A673 (cell line): ENCODE data around the gene FCHO1. TPM values are rescaled to one million over a fixed set of nuclear protein-coding genes. Genes with fewer than 3 reads are reported as not detected.

ENCODE experiments used
- BruUV-seq: library from RNA; stranded (reverse); fragments of 400-500 nt; replicated peaks from 2 replicates; lab custom pipeline; 2021; lab: Mats Ljungman, UMichigan
- CTCF ChIA-PET: fragments of 300-600 bp; sonication (Branson Sonifier 250); formaldehyde crosslinking; loops from one replicate; lab custom pipeline; 2022; ENCODE audit warnings: antibody characterized with exemption; lab: Charles Lee
- POLR2A ChIA-PET: fragments of 300-600 bp; sonication (Branson Sonifier 250); formaldehyde crosslinking; loops from one replicate; lab custom pipeline; 2022; ENCODE audit warnings: antibody characterized with exemption; ENCODE audit not compliant: low non-redundant PET; lab: Charles Lee
- DNase-seq: peaks from one replicate; pipeline ENCODE4 v3.0.0-alpha.2; 2015; ENCODE audit warnings: low spot score
- H3K27ac ChIP-seq: fragments of 200-600 bp; sonication (generic); 2 replicates; pipeline ENCODE4 v1.5.1; 2016; ENCODE audit warnings: mixed run types, low read depth, mild to moderate bottlenecking, mixed read lengths, antibody characterized with exemption, low read length; ENCODE audit not compliant: poor library complexity, severe bottlenecking
- H3K27me3 ChIP-seq: fragments of 200-600 bp; sonication (generic); replicated peaks from 2 replicates; pipeline ENCODE4 v1.6.1; 2017; ENCODE audit warnings: mixed run types, low read depth, mild to moderate bottlenecking, mixed read lengths, antibody characterized with exemption, low read length; ENCODE audit not compliant: insufficient read depth, poor library complexity
- H3K36me3 ChIP-seq: fragments of 200-600 bp; sonication (generic); 2 replicates; pipeline ENCODE4 v1.6.1; 2016; ENCODE audit warnings: mixed run types, mild to moderate bottlenecking, mixed read lengths, antibody characterized with exemption, low read length; ENCODE audit not compliant: insufficient read depth, poor library complexity, severe bottlenecking
- H3K4me1 ChIP-seq: fragments of 200-600 bp; sonication (generic); 2 replicates; pipeline ENCODE4 v1.6.1; 2017; ENCODE audit warnings: mixed run types, mild to moderate bottlenecking, mixed read lengths, antibody characterized with exemption, low read length; ENCODE audit not compliant: insufficient read depth, poor library complexity, severe bottlenecking
- H3K4me3 ChIP-seq: fragments of 200-600 bp; sonication (generic); 2 replicates; pipeline ENCODE4 v1.5.1; 2016; ENCODE audit warnings: low read depth, mixed run types, mild to moderate bottlenecking, mixed read lengths, low read length; ENCODE audit not compliant: poor library complexity, severe bottlenecking
- H3K9me3 ChIP-seq: fragments of 200-600 bp; sonication (generic); 2 replicates; pipeline ENCODE4 v1.6.1; 2016; ENCODE audit warnings: mixed run types, low read depth, mild to moderate bottlenecking, mixed read lengths, antibody characterized with exemption, low read length; ENCODE audit not compliant: poor library complexity, severe bottlenecking
- EZH2 ChIP-seq: fragments of 200-600 bp; sonication (generic); IDR thresholded peaks from 2 replicates; pipeline ENCODE4 v1.6.1; 2017; ENCODE audit warnings: borderline replicate concordance, low read depth, mild to moderate bottlenecking, mixed read lengths, antibody characterized with exemption, low read length; ENCODE audit not compliant: poor library complexity, severe bottlenecking
- intact Hi-C: fragments of 100-400 bp; cut with micrococcal nuclease; formaldehyde crosslinking; loops from one replicate; pipeline ENCODE4 v1.10.0; 2022; ENCODE audit not compliant: unreplicated experiment
- total RNA-seq: library from RNA; stranded (reverse); gene quantifications from 2 replicates; pipeline ENCODE4 v1.2.3, GENCODE V29; 2021
- TF ChIP-seq, protein P1 (sequence below): fragments of 300-800, 200-600 bp; sonication (generic); conservative IDR thresholded peaks from 2 replicates; pipeline ENCODE4 v1.5.1; 2017; ENCODE audit warnings: low read depth, mild to moderate bottlenecking, antibody characterized with exemption, low read length, moderate library complexity, mixed read lengths

The FCHO1 gene
- total RNA-seq, 1 experiment from 2014 or later = 2.1 TPM

DNA sequence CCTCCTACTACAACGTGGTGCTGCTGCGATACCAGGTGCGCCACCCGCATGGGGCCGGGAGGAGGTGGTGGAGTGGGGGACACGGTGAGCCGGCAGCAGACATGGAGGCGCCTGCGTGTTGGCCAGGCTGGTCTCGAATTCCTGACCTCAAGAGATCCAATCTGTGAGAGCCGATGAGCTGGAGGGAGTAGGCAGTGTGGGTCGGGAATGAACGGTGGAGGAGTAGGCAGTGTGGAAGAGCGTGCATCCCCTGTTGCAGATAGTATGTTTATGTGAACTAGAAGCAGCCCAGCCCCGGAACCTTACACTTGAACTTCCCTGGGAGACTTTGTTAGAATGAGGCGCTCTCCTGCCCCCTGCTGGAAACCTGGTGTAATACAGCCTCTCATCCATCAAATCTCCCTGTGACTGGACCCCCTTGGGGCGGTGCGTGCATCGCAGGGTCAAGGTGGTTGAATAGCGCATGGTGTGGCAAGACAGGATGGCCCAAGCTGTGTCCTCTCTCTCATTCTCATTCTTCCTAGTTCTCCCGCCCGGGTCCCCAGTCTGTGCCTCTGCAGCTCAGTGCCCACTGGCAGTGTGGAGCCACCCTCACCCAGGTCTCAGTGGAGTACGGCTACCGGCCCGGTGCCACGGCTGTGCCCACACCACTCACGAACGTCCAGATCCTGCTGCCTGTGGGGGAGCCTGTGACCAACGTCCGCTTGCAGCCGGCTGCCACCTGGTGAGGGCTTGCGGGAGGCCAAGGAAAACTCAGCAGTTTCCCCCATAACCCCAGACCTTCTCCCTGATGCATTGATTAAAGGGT, 33.1 kb downstream of the FCHO1 start:
- Histone ChIP-seq H3K4me3 (no peak overlapping the region), H3K9me3 (no peaks in the 10 kb centered on the region), H3K4me1 (no peaks in the 10 kb centered on the region), H3K27me3 (no peaks in the 10 kb centered on the region), H3K27ac (no peak overlapping the region), H3K36me3 (no peaks in the 10 kb centered on the region)
- DNase-seq = peak; percentile 87
- TF ChIP-seq EZH2 = no peak
- TF ChIP-seq, protein P1, sequence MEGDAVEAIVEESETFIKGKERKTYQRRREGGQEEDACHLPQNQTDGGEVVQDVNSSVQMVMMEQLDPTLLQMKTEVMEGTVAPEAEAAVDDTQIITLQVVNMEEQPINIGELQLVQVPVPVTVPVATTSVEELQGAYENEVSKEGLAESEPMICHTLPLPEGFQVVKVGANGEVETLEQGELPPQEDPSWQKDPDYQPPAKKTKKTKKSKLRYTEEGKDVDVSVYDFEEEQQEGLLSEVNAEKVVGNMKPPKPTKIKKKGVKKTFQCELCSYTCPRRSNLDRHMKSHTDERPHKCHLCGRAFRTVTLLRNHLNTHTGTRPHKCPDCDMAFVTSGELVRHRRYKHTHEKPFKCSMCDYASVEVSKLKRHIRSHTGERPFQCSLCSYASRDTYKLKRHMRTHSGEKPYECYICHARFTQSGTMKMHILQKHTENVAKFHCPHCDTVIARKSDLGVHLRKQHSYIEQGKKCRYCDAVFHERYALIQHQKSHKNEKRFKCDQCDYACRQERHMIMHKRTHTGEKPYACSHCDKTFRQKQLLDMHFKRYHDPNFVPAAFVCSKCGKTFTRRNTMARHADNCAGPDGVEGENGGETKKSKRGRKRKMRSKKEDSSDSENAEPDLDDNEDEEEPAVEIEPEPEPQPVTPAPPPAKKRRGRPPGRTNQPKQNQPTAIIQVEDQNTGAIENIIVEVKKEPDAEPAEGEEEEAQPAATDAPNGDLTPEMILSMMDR = peak; percentile 88
- intact Hi-C loops = no loop called here
- CTCF ChIA-PET = no interaction called here
- no TSS peak for BruUV-seq
- POLR2A ChIA-PET = no interaction called here

GRCh38 chr19:17787274-17787913, 36.1 kb downstream of the FCHO1 start:
- TF ChIP-seq, protein P1 = no peak
- no peak for TF ChIP-seq EZH2
- DNase-seq = no peak
- H3K9me3 ChIP-seq = no peaks in the 10 kb centered on the region
- H3K4me3 ChIP-seq = no peak overlapping the region
- H3K27ac ChIP-seq = no peak overlapping the region
- intact Hi-C loops = no loop called here
- peaks cover 16% of the 10 kb centered on the region for H3K4me1 ChIP-seq
- POLR2A ChIA-PET = no interaction called here
- CTCF ChIA-PET = no interaction called here
- no peaks in the 10 kb centered on the region for H3K27me3 ChIP-seq
- BruUV-seq = no TSS peak
- no peaks in the 10 kb centered on the region for H3K36me3 ChIP-seq

- peaks cover 16% of the 10 kb centered on the region for H3K4me1 ChIP-seq
- DNase-seq = no peak
- no peak for TF ChIP-seq EZH2
- TF ChIP-seq, protein P1 = no peak
- intact Hi-C loops = no loop called here
- no TSS peak for BruUV-seq
- CTCF ChIA-PET = no interaction called here
- H3K27ac ChIP-seq = no peak overlapping the region
- H3K27me3 ChIP-seq = no peaks in the 10 kb centered on the region
- no peaks in the 10 kb centered on the region for H3K36me3 ChIP-seq
- H3K9me3 ChIP-seq = no peaks in the 10 kb centered on the region
- H3K4me3 ChIP-seq = no peak overlapping the region
- POLR2A ChIA-PET = no interaction called here
Observed at GRCh38 chr19:17788632-17789031, 37.4 kb downstream of the FCHO1 start.
